ENCODE measurements around the gene CAPN8.

Gene CAPN8

DNA sequence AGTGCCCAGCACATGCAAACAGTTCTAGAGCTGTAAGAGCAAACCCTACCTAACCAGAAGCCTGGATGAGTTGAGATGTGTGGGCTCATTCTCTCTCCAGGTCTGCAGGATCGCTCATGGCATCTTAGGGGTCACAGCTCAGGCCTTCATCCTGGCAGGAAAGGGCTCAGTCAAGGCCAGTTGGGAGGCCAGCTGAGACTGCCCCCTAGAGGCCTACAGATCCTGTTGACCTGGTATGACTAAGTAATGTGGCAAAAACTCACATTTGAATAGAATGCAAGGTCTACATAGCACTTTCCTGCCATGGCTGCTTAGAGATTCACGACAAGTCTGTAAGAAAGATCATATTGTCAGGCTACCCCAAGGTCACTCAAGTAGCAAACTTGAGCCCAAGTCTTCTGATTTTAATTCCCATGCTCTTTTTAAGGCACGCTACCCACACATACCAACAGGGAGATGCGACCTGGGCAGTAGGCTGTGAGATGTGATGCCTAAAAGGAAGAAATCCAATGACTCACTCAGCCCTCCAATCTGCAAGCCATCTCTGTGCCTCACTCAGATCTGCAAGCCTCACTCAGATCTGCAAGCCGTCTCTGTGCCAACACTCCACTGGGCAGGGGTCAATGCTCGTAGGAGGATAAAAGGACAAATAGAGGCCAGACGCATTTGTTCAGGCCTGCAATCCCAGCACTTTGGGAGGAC lies 5.1 kb upstream of the CAPN8 start:
- H3K4me1 ChIP-seq (ENCODE audit: control insufficient read depth, insufficient read depth, low read length) = no peaks in the 10 kb centered on the region
- H3K36me3 ChIP-seq (ENCODE audit: control insufficient read depth, insufficient read depth, low read length) = no peaks in the 10 kb centered on the region
- H3K9ac ChIP-seq (ENCODE audit: low read depth, low read length) = no peak overlapping the region
- peaks cover 21% of the 10 kb centered on the region for H3K9me3 ChIP-seq (ENCODE audit: control insufficient read depth, insufficient read depth, low read length)
- no peaks in the 10 kb centered on the region for H3K27me3 ChIP-seq (ENCODE audit: control insufficient read depth, insufficient read depth, low read length)
- no peak overlapping the region for H3K4me3 ChIP-seq (ENCODE audit: low read depth, low read length)
- H3K27ac ChIP-seq (ENCODE audit: low read depth, low read length) = no peak overlapping the region

DNA sequence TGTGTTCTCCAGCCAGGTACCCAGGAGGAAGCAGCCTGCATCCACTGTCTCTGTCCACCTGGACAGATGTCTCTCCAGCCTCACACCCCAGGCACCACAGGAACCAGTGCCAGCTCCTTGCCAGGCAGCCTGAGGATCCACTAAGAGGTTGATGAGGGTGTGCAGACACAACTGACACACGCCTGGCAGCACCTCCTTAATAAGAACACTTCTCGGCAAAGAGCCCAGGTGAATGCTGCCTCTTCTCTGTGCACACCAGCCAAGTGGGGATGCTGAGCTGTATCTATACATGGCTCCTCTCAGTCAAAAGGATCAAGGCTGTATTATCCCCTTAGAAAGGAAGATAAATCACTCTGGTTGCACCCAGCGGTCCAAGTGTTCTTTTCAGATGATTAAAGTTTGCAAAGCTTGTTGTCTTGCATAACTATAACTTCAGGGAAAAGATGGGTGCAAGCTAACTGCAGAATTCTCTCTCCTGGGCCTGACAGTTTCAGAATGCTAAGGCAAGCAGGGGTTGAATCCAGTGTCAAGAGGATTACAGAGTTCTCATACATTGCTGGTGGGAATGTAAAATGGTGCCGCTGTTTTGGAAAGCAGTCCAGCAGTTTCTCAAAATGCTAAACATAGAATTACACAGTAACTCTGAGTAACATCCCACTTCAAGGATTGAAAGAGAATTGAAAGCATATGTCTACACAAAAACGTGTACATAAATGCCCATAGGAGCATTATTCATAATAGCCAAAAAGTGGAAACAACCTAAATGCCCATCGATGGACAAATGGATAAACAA lies 3.7 kb upstream of the CAPN8 start:
- Histone ChIP-seq H3K9ac (ENCODE audit: low read depth, low read length) (no peak overlapping the region), H3K27ac (ENCODE audit: low read depth, low read length) (no peak overlapping the region)

DNA sequence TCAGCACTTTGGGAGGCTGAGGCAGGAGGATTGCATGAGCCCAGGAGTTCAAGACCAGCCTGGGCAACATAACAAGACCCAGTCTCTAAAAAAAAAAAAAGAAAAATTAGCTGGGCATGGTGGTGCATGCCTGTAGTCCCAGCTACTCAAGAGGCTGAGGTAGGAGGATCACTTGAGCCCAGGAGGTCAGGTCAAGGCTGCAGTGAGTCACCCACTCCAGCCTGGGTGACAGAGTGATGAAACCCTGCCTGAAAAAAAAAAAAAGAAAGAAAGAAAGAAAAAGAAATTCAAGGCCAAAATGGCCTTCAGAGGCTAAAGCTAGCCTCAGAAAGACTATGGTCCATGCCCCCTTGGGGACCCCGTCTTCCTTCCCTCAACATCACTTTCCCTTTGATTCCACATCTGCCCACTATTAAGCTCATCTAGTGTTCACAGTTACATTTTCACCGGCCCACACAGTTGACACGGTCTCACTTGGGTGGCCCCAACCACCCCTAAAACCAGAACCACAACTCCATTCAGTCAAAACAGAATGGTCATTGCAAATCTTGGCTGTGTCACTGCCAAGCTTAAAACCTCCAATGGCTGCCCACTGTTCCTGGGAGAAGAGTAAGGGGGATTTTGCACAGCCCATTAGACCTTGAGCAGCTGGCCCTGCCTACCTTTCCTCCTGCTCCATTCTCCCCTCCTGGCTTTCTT lies 2.1 kb upstream of the CAPN8 start:
- no peak overlapping the region for H3K9ac ChIP-seq (ENCODE audit: low read depth, low read length)
- H3K4me3 ChIP-seq (ENCODE audit: low read depth, low read length) = no peak overlapping the region
- no peaks in the 10 kb centered on the region for H3K9me3 ChIP-seq (ENCODE audit: control insufficient read depth, insufficient read depth, low read length)
- no peak overlapping the region for H3K27ac ChIP-seq (ENCODE audit: low read depth, low read length)
- H3K36me3 ChIP-seq (ENCODE audit: control insufficient read depth, insufficient read depth, low read length) = no peaks in the 10 kb centered on the region
- no peaks in the 10 kb centered on the region for H3K27me3 ChIP-seq (ENCODE audit: control insufficient read depth, insufficient read depth, low read length)
- H3K4me1 ChIP-seq (ENCODE audit: control insufficient read depth, insufficient read depth, low read length) = no peaks in the 10 kb centered on the region

More for the DNA sequence above, 3.7 kb upstream of the CAPN8 start:
- Histone ChIP-seq H3K4me3 (ENCODE audit: low read depth, low read length) (no peak overlapping the region), H3K27me3 (ENCODE audit: control insufficient read depth, insufficient read depth, low read length) (no peaks in the 10 kb centered on the region), H3K4me1 (ENCODE audit: control insufficient read depth, insufficient read depth, low read length) (no peaks in the 10 kb centered on the region), H3K9me3 (ENCODE audit: control insufficient read depth, insufficient read depth, low read length) (peaks cover 14% of the 10 kb centered on the region), H3K36me3 (ENCODE audit: control insufficient read depth, insufficient read depth, low read length) (no peaks in the 10 kb centered on the region)

- Histone ChIP-seq H3K9me3 (ENCODE audit: control insufficient read depth, insufficient read depth, low read length) (no peaks in the 10 kb centered on the region), H3K4me1 (ENCODE audit: control insufficient read depth, insufficient read depth, low read length) (no peaks in the 10 kb centered on the region), H3K27me3 (ENCODE audit: control insufficient read depth, insufficient read depth, low read length) (no peaks in the 10 kb centered on the region), H3K9ac (ENCODE audit: low read depth, low read length) (no peak overlapping the region), H3K36me3 (ENCODE audit: control insufficient read depth, insufficient read depth, low read length) (no peaks in the 10 kb centered on the region), H3K4me3 (ENCODE audit: low read depth, low read length) (no peak overlapping the region), H3K27ac (ENCODE audit: low read depth, low read length) (no peak overlapping the region)
Observed at GRCh38 chr1:223664106-223664505, 1.4 kb downstream of the CAPN8 start.

GRCh38 chr1:223662943-223663342 lies 2.6 kb downstream of the CAPN8 start:
- no peaks in the 10 kb centered on the region for H3K4me1 ChIP-seq (ENCODE audit: control insufficient read depth, insufficient read depth, low read length)
- H3K4me3 ChIP-seq (ENCODE audit: low read depth, low read length) = no peak overlapping the region

GRCh38 chr1:223659711-223660110 lies 5.8 kb downstream of the CAPN8 start:
- Histone ChIP-seq H3K9me3 (ENCODE audit: control insufficient read depth, insufficient read depth, low read length) (no peaks in the 10 kb centered on the region), H3K4me1 (ENCODE audit: control insufficient read depth, insufficient read depth, low read length) (no peaks in the 10 kb centered on the region), H3K36me3 (ENCODE audit: control insufficient read depth, insufficient read depth, low read length) (no peaks in the 10 kb centered on the region), H3K27me3 (ENCODE audit: control insufficient read depth, insufficient read depth, low read length) (no peaks in the 10 kb centered on the region), H3K9ac (ENCODE audit: low read depth, low read length) (no peak overlapping the region), H3K4me3 (ENCODE audit: low read depth, low read length) (no peak overlapping the region), H3K27ac (ENCODE audit: low read depth, low read length) (no peak overlapping the region)

More at GRCh38 chr1:223662943-223663342, 2.6 kb downstream of the CAPN8 start:
- Histone ChIP-seq H3K9ac (ENCODE audit: low read depth, low read length) (no peak overlapping the region), H3K36me3 (ENCODE audit: control insufficient read depth, insufficient read depth, low read length) (no peaks in the 10 kb centered on the region), H3K27me3 (ENCODE audit: control insufficient read depth, insufficient read depth, low read length) (no peaks in the 10 kb centered on the region), H3K9me3 (ENCODE audit: control insufficient read depth, insufficient read depth, low read length) (no peaks in the 10 kb centered on the region), H3K27ac (ENCODE audit: low read depth, low read length) (no peak overlapping the region)

GRCh38 chr1:223657978-223658377 lies 7.5 kb downstream of the CAPN8 start:
- no peak overlapping the region for H3K9ac ChIP-seq (ENCODE audit: low read depth, low read length)
- no peak overlapping the region for H3K4me3 ChIP-seq (ENCODE audit: low read depth, low read length)
- H3K27me3 ChIP-seq (ENCODE audit: control insufficient read depth, insufficient read depth, low read length) = no peaks in the 10 kb centered on the region
- H3K36me3 ChIP-seq (ENCODE audit: control insufficient read depth, insufficient read depth, low read length) = no peaks in the 10 kb centered on the region
- peaks cover 6% of the 10 kb centered on the region for H3K4me1 ChIP-seq (ENCODE audit: control insufficient read depth, insufficient read depth, low read length)
- no peaks in the 10 kb centered on the region for H3K9me3 ChIP-seq (ENCODE audit: control insufficient read depth, insufficient read depth, low read length)
- H3K27ac ChIP-seq (ENCODE audit: low read depth, low read length) = no peak overlapping the region

DNA sequence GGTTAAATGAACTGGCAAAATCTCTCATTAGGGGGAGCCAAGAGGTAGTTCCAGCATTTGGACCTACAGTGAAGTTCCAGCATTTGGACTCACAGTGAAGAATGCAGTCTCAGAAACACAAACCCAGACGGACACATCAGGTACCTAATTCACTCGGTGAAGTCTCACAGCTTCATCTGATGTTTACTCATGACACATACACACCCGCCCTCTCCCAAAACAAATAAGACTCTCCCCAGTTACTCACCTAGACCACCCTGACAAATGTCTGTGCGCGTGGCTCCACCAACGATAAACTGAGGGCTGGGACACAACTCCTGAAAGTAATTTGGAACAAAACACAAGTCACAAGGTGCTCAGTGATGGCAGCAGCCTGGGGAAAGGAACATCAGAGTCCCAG lies 11.4 kb downstream of the CAPN8 start:
- Histone ChIP-seq H3K27me3 (ENCODE audit: control insufficient read depth, insufficient read depth, low read length) (no peaks in the 10 kb centered on the region), H3K36me3 (ENCODE audit: control insufficient read depth, insufficient read depth, low read length) (no peaks in the 10 kb centered on the region), H3K9me3 (ENCODE audit: control insufficient read depth, insufficient read depth, low read length) (no peaks in the 10 kb centered on the region), H3K9ac (ENCODE audit: low read depth, low read length) (no peak overlapping the region), H3K4me1 (ENCODE audit: control insufficient read depth, insufficient read depth, low read length) (peaks cover 14% of the 10 kb centered on the region), H3K4me3 (ENCODE audit: low read depth, low read length) (no peak overlapping the region), H3K27ac (ENCODE audit: low read depth, low read length) (no peak overlapping the region)

- Histone ChIP-seq H3K4me3 (ENCODE audit: low read depth, low read length) (no peak overlapping the region), H3K9ac (ENCODE audit: low read depth, low read length) (no peak overlapping the region), H3K4me1 (ENCODE audit: control insufficient read depth, insufficient read depth, low read length) (peaks cover 18% of the 10 kb centered on the region), H3K27me3 (ENCODE audit: control insufficient read depth, insufficient read depth, low read length) (no peaks in the 10 kb centered on the region), H3K36me3 (ENCODE audit: control insufficient read depth, insufficient read depth, low read length) (no peaks in the 10 kb centered on the region), H3K9me3 (ENCODE audit: control insufficient read depth, insufficient read depth, low read length) (no peaks in the 10 kb centered on the region), H3K27ac (ENCODE audit: low read depth, low read length) (no peak overlapping the region)
Observed at GRCh38 chr1:223653431-223653830, 12.1 kb downstream of the CAPN8 start.

GRCh38 chr1:223653015-223653414 lies 12.5 kb downstream of the CAPN8 start:
- H3K27ac ChIP-seq (ENCODE audit: low read depth, low read length) = no peak overlapping the region
- H3K4me1 ChIP-seq (ENCODE audit: control insufficient read depth, insufficient read depth, low read length) = peaks cover 22% of the 10 kb centered on the region
- H3K9ac ChIP-seq (ENCODE audit: low read depth, low read length) = no peak overlapping the region
- no peaks in the 10 kb centered on the region for H3K9me3 ChIP-seq (ENCODE audit: control insufficient read depth, insufficient read depth, low read length)
- H3K36me3 ChIP-seq (ENCODE audit: control insufficient read depth, insufficient read depth, low read length) = no peaks in the 10 kb centered on the region
- no peak overlapping the region for H3K4me3 ChIP-seq (ENCODE audit: low read depth, low read length)
- no peaks in the 10 kb centered on the region for H3K27me3 ChIP-seq (ENCODE audit: control insufficient read depth, insufficient read depth, low read length)

DNA sequence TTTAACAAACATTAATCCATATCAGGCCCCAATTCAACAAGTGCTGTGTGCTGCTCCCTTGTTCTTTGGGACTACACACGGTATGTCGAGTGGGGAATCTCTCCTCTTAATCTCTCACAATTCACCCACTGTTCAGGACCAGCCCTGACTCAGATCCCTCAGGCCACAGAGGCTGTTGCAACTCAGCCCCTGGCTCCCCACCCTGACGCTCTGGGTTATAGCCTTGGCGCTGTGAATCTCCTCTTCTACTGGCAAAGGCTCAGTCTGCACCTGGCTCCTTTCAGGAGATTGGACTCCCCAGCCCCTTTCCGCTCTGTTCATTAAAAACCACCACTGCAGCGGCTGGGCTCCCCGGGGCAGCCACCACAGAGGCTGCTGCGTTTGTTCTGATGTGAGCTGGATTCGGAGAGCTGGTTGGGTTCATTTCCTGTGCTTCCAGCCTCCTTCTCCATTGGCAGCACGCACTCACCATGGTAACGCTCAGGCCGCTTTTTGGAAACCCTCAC lies 13.0 kb downstream of the CAPN8 start:
- H3K9me3 ChIP-seq (ENCODE audit: control insufficient read depth, insufficient read depth, low read length) = no peaks in the 10 kb centered on the region
- no peak overlapping the region for H3K9ac ChIP-seq (ENCODE audit: low read depth, low read length)
- peaks cover 28% of the 10 kb centered on the region for H3K4me1 ChIP-seq (ENCODE audit: control insufficient read depth, insufficient read depth, low read length)
- no peak overlapping the region for H3K4me3 ChIP-seq (ENCODE audit: low read depth, low read length)
- no peak overlapping the region for H3K27ac ChIP-seq (ENCODE audit: low read depth, low read length)
- no peaks in the 10 kb centered on the region for H3K27me3 ChIP-seq (ENCODE audit: control insufficient read depth, insufficient read depth, low read length)
- H3K36me3 ChIP-seq (ENCODE audit: control insufficient read depth, insufficient read depth, low read length) = no peaks in the 10 kb centered on the region
